SK-N-SH treated with all-trans-retinoic acid at 6 μM for 48 hours (cell line): ENCODE measurements around the gene ANKRD34A.

ENCODE experiments used
- ATAC-seq: fragments of 200-7000 bp; cut with Tn5 transposase; 3 replicates; pipeline ENCODE4 v1.9.1; 2020; ENCODE audit warnings: mild to moderate bottlenecking, moderate library complexity
- ARNTL ChIP-seq: fragments of 450-650 bp; formaldehyde crosslinking; IDR thresholded peaks from 2 replicates; pipeline ENCODE4 v1.5.0; 2020; ENCODE audit warnings: low read depth, mild to moderate bottlenecking, moderate library complexity, borderline replicate concordance
- BACH2 ChIP-seq: fragments of 250-450 bp; sonication (Bioruptor Pico); IDR thresholded peaks from 2 replicates; pipeline ENCODE4 v1.9.0; 2021; ENCODE audit warnings: mild to moderate bottlenecking, borderline replicate concordance
- CREB5 ChIP-seq: fragments of 250-450 bp; sonication (Bioruptor Pico); IDR thresholded peaks from 2 replicates; pipeline ENCODE4 v1.5.1; 2020; ENCODE audit warnings: low read depth, mild to moderate bottlenecking, moderate library complexity
- CSDC2 ChIP-seq: fragments of 250-450 bp; sonication (Bioruptor Pico); IDR thresholded peaks from 2 replicates; pipeline ENCODE4 v1.5.0; 2020; ENCODE audit warnings: mild to moderate bottlenecking, moderate library complexity
- CSRNP3 ChIP-seq: fragments of 250-450 bp; sonication (Bioruptor Pico); IDR thresholded peaks from 2 replicates; pipeline ENCODE4 v1.5.1; 2021; ENCODE audit warnings: mild to moderate bottlenecking, moderate library complexity
- ESRRG ChIP-seq: fragments of 250-450 bp; sonication (Bioruptor Pico); IDR thresholded peaks from 2 replicates; pipeline ENCODE4 v1.6.1; 2021; ENCODE audit warnings: mild to moderate bottlenecking
- GLIS3 ChIP-seq: fragments of 250-450 bp; sonication (Bioruptor Pico); IDR thresholded peaks from 2 replicates; pipeline ENCODE4 v1.5.0; 2020; ENCODE audit warnings: mild to moderate bottlenecking, moderate library complexity
- ISL1 ChIP-seq: fragments of 250-450 bp; sonication (Bioruptor Pico); IDR thresholded peaks from 2 replicates; pipeline ENCODE4 v2.1.2; 2022; ENCODE audit warnings: mild to moderate bottlenecking, moderate library complexity
- OSR1 ChIP-seq: fragments of 250-450 bp; sonication (Bioruptor Pico); IDR thresholded peaks from 2 replicates; pipeline ENCODE4 v1.8.0; 2022; ENCODE audit warnings: moderate library complexity, mild to moderate bottlenecking, inconsistent platforms
- POU6F1 ChIP-seq: fragments of 250-450 bp; sonication (Bioruptor Pico); IDR thresholded peaks from 2 replicates; pipeline ENCODE4 v1.8.0; 2021; ENCODE audit warnings: low read depth, mild to moderate bottlenecking, moderate library complexity, borderline replicate concordance
- PPARA ChIP-seq: fragments of 250-450 bp; sonication (Bioruptor Pico); IDR thresholded peaks from 2 replicates; pipeline ENCODE4 v1.5.0; 2020; ENCODE audit warnings: mild to moderate bottlenecking, borderline replicate concordance
- RARB ChIP-seq: fragments of 250-450 bp; sonication (Bioruptor Pico); IDR thresholded peaks from 2 replicates; pipeline ENCODE4 v1.8.0; 2021; ENCODE audit warnings: mild to moderate bottlenecking, moderate library complexity
- SNAI2 ChIP-seq: fragments of 250-450 bp; sonication (Bioruptor Pico); IDR thresholded peaks from 2 replicates; pipeline ENCODE4 v1.5.0; 2020; ENCODE audit warnings: mild to moderate bottlenecking, moderate library complexity
- TCF4 ChIP-seq: fragments of 250-450 bp; sonication (Bioruptor Pico); IDR thresholded peaks from 2 replicates; pipeline ENCODE4 v1.8.0; 2021; ENCODE audit warnings: mild to moderate bottlenecking, moderate library complexity, borderline replicate concordance
- TOX ChIP-seq: fragments of 250-450 bp; sonication (Bioruptor Pico); IDR thresholded peaks from 2 replicates; pipeline ENCODE4 v1.8.0; 2021; ENCODE audit warnings: mild to moderate bottlenecking, moderate library complexity, borderline replicate concordance
- ZC3H10 ChIP-seq: fragments of 250-450 bp; sonication (Bioruptor Pico); IDR thresholded peaks from 2 replicates; pipeline ENCODE4 v1.5.1; 2021; ENCODE audit warnings: mild to moderate bottlenecking, moderate library complexity
- ZFP3 ChIP-seq: fragments of 250-450 bp; sonication (Bioruptor Pico); IDR thresholded peaks from 2 replicates; pipeline ENCODE4 v1.5.0; 2020; ENCODE audit warnings: mild to moderate bottlenecking, moderate library complexity
- ZFP30 ChIP-seq: fragments of 450-650 bp; formaldehyde crosslinking; IDR thresholded peaks from 2 replicates; pipeline ENCODE4 v1.5.0; 2022; ENCODE audit warnings: mild to moderate bottlenecking, moderate library complexity
- ZNF70 ChIP-seq: fragments of 450-650 bp; formaldehyde crosslinking; IDR thresholded peaks from 2 replicates; pipeline ENCODE4 v1.5.0; 2020; ENCODE audit warnings: mild to moderate bottlenecking, moderate library complexity
- ZNF8 ChIP-seq: fragments of 450-650 bp; formaldehyde crosslinking; IDR thresholded peaks from 2 replicates; pipeline ENCODE4 v1.5.0; 2020; ENCODE audit warnings: mild to moderate bottlenecking, moderate library complexity
- TF ChIP-seq, protein P1 (sequence below): fragments of 250-450 bp; sonication (Bioruptor Pico); IDR thresholded peaks from 2 replicates; pipeline ENCODE4 v1.8.0; 2020; ENCODE audit warnings: mild to moderate bottlenecking, moderate library complexity, borderline replicate concordance
- TF ChIP-seq, protein P2 (sequence below): fragments of 250-450 bp; sonication (Bioruptor Pico); IDR thresholded peaks from 2 replicates; pipeline ENCODE4 v1.5.0; 2020; ENCODE audit warnings: mild to moderate bottlenecking, moderate library complexity

ANKRD34A gene

GRCh38 chr1:145964328-145965118, at the start of gene ANKRD34A, which contains the start of gene POLR3GL:
TSS of gene ANKRD34A (minus strand) at chr1:145964575. CDS start at chr1:145961759, 2,816 bp downstream.
TSS of gene POLR3GL (plus strand) at chr1:145964690. CDS start at chr1:145974866, 10,176 bp downstream.
- peak; percentile 86 for ATAC-seq
- TF ChIP-seq ZNF70 (CRISPR knock-in tag): no peak
- no peak for TF ChIP-seq ZFP3 (CRISPR knock-in tag)
- TF ChIP-seq PPARA (CRISPR knock-in tag): no peak
- no peak for TF ChIP-seq ESRRG (CRISPR knock-in tag)
- no peak for TF ChIP-seq TOX
- no peak for TF ChIP-seq CSDC2 (CRISPR knock-in tag)
- TF ChIP-seq TCF4 (CRISPR knock-in tag): no peak
- TF ChIP-seq CSRNP3: no peak
- TF ChIP-seq, protein P1, sequence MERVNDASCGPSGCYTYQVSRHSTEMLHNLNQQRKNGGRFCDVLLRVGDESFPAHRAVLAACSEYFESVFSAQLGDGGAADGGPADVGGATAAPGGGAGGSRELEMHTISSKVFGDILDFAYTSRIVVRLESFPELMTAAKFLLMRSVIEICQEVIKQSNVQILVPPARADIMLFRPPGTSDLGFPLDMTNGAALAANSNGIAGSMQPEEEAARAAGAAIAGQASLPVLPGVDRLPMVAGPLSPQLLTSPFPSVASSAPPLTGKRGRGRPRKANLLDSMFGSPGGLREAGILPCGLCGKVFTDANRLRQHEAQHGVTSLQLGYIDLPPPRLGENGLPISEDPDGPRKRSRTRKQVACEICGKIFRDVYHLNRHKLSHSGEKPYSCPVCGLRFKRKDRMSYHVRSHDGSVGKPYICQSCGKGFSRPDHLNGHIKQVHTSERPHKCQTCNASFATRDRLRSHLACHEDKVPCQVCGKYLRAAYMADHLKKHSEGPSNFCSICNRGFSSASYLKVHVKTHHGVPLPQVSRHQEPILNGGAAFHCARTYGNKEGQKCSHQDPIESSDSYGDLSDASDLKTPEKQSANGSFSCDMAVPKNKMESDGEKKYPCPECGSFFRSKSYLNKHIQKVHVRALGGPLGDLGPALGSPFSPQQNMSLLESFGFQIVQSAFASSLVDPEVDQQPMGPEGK (CRISPR knock-in tag): no peak
- no peak for TF ChIP-seq OSR1 (CRISPR knock-in tag)
- TF ChIP-seq POU6F1 (CRISPR knock-in tag): no peak
- TF ChIP-seq ARNTL (CRISPR knock-in tag): no peak
- TF ChIP-seq ISL1 (CRISPR knock-in tag): no peak
- no peak for TF ChIP-seq SNAI2
- no peak for TF ChIP-seq GLIS3 (CRISPR knock-in tag)
- TF ChIP-seq ZFP30 (CRISPR knock-in tag): no peak
- no peak for TF ChIP-seq CREB5 (CRISPR knock-in tag)
- TF ChIP-seq BACH2 (CRISPR knock-in tag): no peak
- TF ChIP-seq ZNF8 (CRISPR knock-in tag): no peak
- no peak for TF ChIP-seq RARB (CRISPR knock-in tag)

GRCh38 chr1:146013559-146013922, 49.2 kb upstream of the ANKRD34A start:
- no peak for TF ChIP-seq CSRNP3
- TF ChIP-seq, all 23 proteins: peak for 0
- ATAC-seq: no peak

DNA sequence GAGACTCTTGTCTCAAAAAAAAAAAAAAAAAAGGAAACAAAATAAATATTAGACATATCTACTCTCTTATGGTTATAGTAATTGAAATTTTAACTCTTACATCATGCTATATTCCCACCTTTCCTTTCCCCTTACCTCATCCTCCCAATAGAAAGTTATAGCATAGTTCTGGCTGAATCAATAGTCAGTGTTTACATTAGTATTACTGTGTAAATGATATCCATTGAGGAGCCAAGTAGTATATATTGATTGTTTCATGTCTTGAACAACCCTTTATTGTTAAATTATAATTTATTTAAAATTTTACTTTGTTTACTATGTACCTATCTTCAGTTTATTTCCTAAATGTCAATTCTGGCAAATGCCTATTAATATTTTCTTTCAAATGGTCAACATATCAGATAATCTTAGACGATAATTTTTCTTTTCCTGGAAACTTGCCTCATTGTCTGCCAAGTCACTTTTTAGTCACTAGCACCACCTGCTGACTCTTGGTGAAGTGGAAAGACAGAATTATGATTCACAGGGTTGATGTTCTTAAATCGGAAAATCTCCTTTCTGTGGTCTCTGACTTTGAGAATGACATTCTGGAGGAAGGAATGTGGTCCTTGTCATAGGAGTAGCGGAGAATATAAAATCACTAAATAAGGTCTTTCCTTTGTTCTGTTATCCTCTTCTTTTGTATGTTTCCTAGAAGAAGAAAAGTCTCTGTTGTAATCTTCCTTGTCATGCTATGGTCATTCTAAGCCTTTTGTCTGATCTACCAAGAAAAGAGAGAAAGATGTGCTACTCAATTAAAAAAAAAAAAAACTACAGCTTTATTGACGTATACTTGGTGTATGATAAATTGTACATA, 48.6 kb upstream of the ANKRD34A start:
- no peak for TF ChIP-seq CSDC2 (CRISPR knock-in tag)
- TF ChIP-seq ZC3H10 (CRISPR knock-in tag): no peak
- no peak for TF ChIP-seq GLIS3 (CRISPR knock-in tag)
- TF ChIP-seq, protein P1 (CRISPR knock-in tag): no peak
- no peak for TF ChIP-seq OSR1 (CRISPR knock-in tag)
- TF ChIP-seq ISL1 (CRISPR knock-in tag): no peak
- TF ChIP-seq, protein P2, sequence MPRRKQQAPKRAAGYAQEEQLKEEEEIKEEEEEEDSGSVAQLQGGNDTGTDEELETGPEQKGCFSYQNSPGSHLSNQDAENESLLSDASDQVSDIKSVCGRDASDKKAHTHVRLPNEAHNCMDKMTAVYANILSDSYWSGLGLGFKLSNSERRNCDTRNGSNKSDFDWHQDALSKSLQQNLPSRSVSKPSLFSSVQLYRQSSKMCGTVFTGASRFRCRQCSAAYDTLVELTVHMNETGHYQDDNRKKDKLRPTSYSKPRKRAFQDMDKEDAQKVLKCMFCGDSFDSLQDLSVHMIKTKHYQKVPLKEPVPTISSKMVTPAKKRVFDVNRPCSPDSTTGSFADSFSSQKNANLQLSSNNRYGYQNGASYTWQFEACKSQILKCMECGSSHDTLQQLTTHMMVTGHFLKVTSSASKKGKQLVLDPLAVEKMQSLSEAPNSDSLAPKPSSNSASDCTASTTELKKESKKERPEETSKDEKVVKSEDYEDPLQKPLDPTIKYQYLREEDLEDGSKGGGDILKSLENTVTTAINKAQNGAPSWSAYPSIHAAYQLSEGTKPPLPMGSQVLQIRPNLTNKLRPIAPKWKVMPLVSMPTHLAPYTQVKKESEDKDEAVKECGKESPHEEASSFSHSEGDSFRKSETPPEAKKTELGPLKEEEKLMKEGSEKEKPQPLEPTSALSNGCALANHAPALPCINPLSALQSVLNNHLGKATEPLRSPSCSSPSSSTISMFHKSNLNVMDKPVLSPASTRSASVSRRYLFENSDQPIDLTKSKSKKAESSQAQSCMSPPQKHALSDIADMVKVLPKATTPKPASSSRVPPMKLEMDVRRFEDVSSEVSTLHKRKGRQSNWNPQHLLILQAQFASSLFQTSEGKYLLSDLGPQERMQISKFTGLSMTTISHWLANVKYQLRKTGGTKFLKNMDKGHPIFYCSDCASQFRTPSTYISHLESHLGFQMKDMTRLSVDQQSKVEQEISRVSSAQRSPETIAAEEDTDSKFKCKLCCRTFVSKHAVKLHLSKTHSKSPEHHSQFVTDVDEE (CRISPR knock-in tag): no peak
- TF ChIP-seq PPARA (CRISPR knock-in tag): no peak
- ATAC-seq: peak; percentile 82
